H1 (cell line): ENCODE data around the gene TNP2. TPM values are rescaled to one million over a fixed set of nuclear protein-coding genes. Genes with fewer than 3 reads are reported as not detected.

Experiments used
- CEBPB ChIP-seq: IDR thresholded peaks from 2 replicates; pipeline ENCODE4 v1.6.1; 2012; ENCODE audit warnings: low read depth, low read length
- CTCF ChIP-seq, 3 experiments: IDR thresholded peaks; 1 replicate in 2 of 3; 2 replicates in 1 of 3; pipeline versions ENCODE4 v1.5.1 to v1.6.1; 2011; ENCODE audit warnings: low read length in 3 of 3, mild to moderate bottlenecking in 3 of 3, inconsistent platforms in 2 of 3, low read depth in 1 of 3, moderate library complexity in 1 of 3; ENCODE audit not compliant: insufficient read depth in 1 of 3; ENCODE audit errors: control extremely low read depth in 1 of 3
- EP300 ChIP-seq, 2 experiments: IDR thresholded peaks; 1 replicate in 1 of 2; 2 replicates in 1 of 2; pipeline ENCODE4 v1.6.1; 2011 to 2012; ENCODE audit warnings: low read depth in 2 of 2, low read length in 2 of 2, mild to moderate bottlenecking in 2 of 2, borderline replicate concordance in 1 of 2, inconsistent platforms in 1 of 2, moderate library complexity in 1 of 2
- USF2 ChIP-seq: IDR thresholded peaks from 2 replicates; pipeline ENCODE4 v1.6.1; 2011; ENCODE audit warnings: low read length, improper control_type of control experiment
- ZNF274 ChIP-seq: IDR thresholded peaks from 2 replicates; pipeline ENCODE4 v1.7.0; 2012; ENCODE audit warnings: low read length, borderline replicate concordance; ENCODE audit errors: extremely low read depth
- polyA plus RNA-seq, 7 experiments: library from polyadenylated mRNA; depleted of rRNA in 3 of 7; stranded (reverse) in 5 of 7; unstranded in 2 of 7; fragments of >200 nt in 5 of 7; fragments of 200-250 nt in 2 of 7; gene quantifications; 1 replicate in 5 of 7; 2 replicates in 1 of 7; 4 replicates in 1 of 7; pipeline versions ENCODE4 v1.2.1 to v1.2.3, GENCODE V29; 2011 to 2013; ENCODE audit warnings: missing spikeins in 2 of 7, mixed read lengths in 2 of 7
- total RNA-seq: library from RNA; stranded (reverse); fragmentation: NEBNext Ultra II Directional; extraction: Animal tissue kit (Norgen Biotek cat#: 25700); gene quantifications from 2 replicates; pipeline ENCODE4 v1.2.1, GENCODE V29; 2021

The TNP2 gene
- total and polyA plus RNA-seq, 2 of the 8 experiments (the other 6 are each of a cell fraction or from before 2014, with no cell fraction given): not detected

- no peak for TF ChIP-seq ZNF274
- no peak for TF ChIP-seq CEBPB
- TF ChIP-seq EP300 (IDR thresholded peaks at IDR 0.05; ENCODE audit: borderline replicate concordance in 1 of 2, low read depth in 2 of 2, low read length in 2 of 2): no peak
- TF ChIP-seq CTCF (IDR thresholded peaks at IDR 0.05; ENCODE audit: control extremely low read depth in 1 of 3, insufficient read depth in 1 of 3, low read depth in 1 of 3, low read length in 3 of 3): no peak
- no peak for TF ChIP-seq USF2
These were observed 37.3 kb upstream of the TNP2 start (continued) for GRCh38 chr16:11306381-11306780.
